H1 (cell line): Measurements from ENCODE around the gene PRR22. TPM values are rescaled to one million over a fixed set of nuclear protein-coding genes. Genes with fewer than 3 reads are reported as not detected.
"Not testable (repeated sequence)": the region's sequence is repeated elsewhere in the genome, so short reads cannot be mapped to it uniquely, and the experiment has no call there.

ENCODE experiments used
- CTCF ChIA-PET: fragments of 300-600 bp; sonication (Branson Sonifier 250); formaldehyde crosslinking; loops from one replicate; lab custom pipeline; 2021; ENCODE audit not compliant: partially characterized antibody; lab: Charles Lee
- POLR2A ChIA-PET: fragments of 300-600 bp; sonication (Branson Sonifier 250); formaldehyde crosslinking; loops from one replicate; lab custom pipeline; 2021; ENCODE audit warnings: inconsistent platforms; ENCODE audit not compliant: partially characterized antibody; lab: Charles Lee
- DNase-seq, 2 experiments: peaks; one replicate each; pipeline versions ENCODE4 v3.0.0 to v3.0.0-alpha.2; 2010 to 2022; ENCODE audit warnings: low spot score in 2 of 2, low read depth in 1 of 2, mixed read lengths in 1 of 2
- FAIRE-seq: peaks from 2 replicates; lab custom pipeline; 2011; peaks lifted over from hg19 to GRCh38; lab: Jason Lieb, UNC
- H2AFZ ChIP-seq: 2 replicates; pipeline ENCODE4 v1.8.1; 2012; ENCODE audit warnings: low read length, inconsistent platforms
- H2AK5ac ChIP-seq: 2 replicates; pipeline ENCODE4 v1.6.1; 2013; ENCODE audit warnings: low read depth, low read length
- H2BK120ac ChIP-seq: replicated peaks from 2 replicates; pipeline ENCODE3; 2013; ENCODE audit warnings: low read depth, low read length, inconsistent platforms
- H2BK12ac ChIP-seq: 2 replicates; pipeline ENCODE4 v1.6.1; 2013; ENCODE audit warnings: low read depth, low read length
- H2BK15ac ChIP-seq: 2 replicates; pipeline ENCODE4 v1.6.1; 2013; ENCODE audit warnings: low read length
- H2BK20ac ChIP-seq: 2 replicates; pipeline ENCODE4 v1.6.1; 2013; ENCODE audit warnings: low read length
- H2BK5ac ChIP-seq: 2 replicates; pipeline ENCODE4 v1.6.1; 2013; ENCODE audit warnings: low read depth, low read length
- H3K14ac ChIP-seq: 2 replicates; pipeline ENCODE4 v1.6.1; 2013; ENCODE audit warnings: inconsistent platforms; ENCODE audit not compliant: insufficient read length
- H3K18ac ChIP-seq: 2 replicates; pipeline ENCODE4 v1.6.1; 2013; ENCODE audit warnings: low read length; ENCODE audit errors: extremely low read depth
- H3K23ac ChIP-seq: 2 replicates; pipeline ENCODE4 v1.6.1; 2013; ENCODE audit warnings: inconsistent platforms; ENCODE audit not compliant: insufficient read length
- H3K23me2 ChIP-seq: 2 replicates; pipeline ENCODE4 v1.6.1; 2013; ENCODE audit warnings: low read depth, low read length
- H3K27ac ChIP-seq: 2 replicates; pipeline ENCODE4 v1.6.1; 2011; ENCODE audit warnings: low read depth, low read length, inconsistent platforms
- H3K27me3 ChIP-seq, 4 experiments: replicated peaks in 1 of 4; 1 replicate in 1 of 4; 2 replicates in 3 of 4; pipeline versions ENCODE4 v1.6.1 to v1.8.1; 2011 to 2013; ENCODE audit warnings: low read length in 3 of 4, mild to moderate bottlenecking in 3 of 4, inconsistent platforms in 2 of 4, mixed read lengths in 2 of 4, moderate library complexity in 1 of 4; ENCODE audit not compliant: control insufficient read depth in 3 of 4, insufficient read depth in 3 of 4; ENCODE audit errors: extremely low read depth in 1 of 4
- H3K36me3 ChIP-seq, 4 experiments: 2 replicates each; pipeline versions ENCODE4 v1.6.1 to v1.8.1; 2011 to 2013; ENCODE audit warnings: mild to moderate bottlenecking in 4 of 4, low read length in 3 of 4, moderate library complexity in 2 of 4, control low read depth in 1 of 4, inconsistent platforms in 1 of 4; ENCODE audit not compliant: insufficient read depth in 4 of 4, control insufficient read depth in 2 of 4
- H3K4ac ChIP-seq: replicated peaks from 2 replicates; pipeline ENCODE3; 2013; ENCODE audit warnings: low read length, low read depth, mixed read lengths, inconsistent platforms; ENCODE audit not compliant: insufficient read length
- H3K4me1 ChIP-seq, 4 experiments: replicated peaks in 1 of 4; 1 replicate in 1 of 4; 2 replicates in 3 of 4; pipeline versions ENCODE4 v1.6.1 to v1.8.1; 2011 to 2013; ENCODE audit warnings: low read length in 3 of 4, inconsistent platforms in 2 of 4, mixed read lengths in 1 of 4; ENCODE audit not compliant: insufficient read depth in 4 of 4, control insufficient read depth in 3 of 4
- H3K4me2 ChIP-seq, 2 experiments: 2 replicates each; pipeline versions ENCODE4 v1.6.1 to v1.8.1; 2011 to 2013; ENCODE audit warnings: low read depth in 2 of 2, low read length in 2 of 2, control low read depth in 1 of 2, inconsistent platforms in 1 of 2, mild to moderate bottlenecking in 1 of 2; ENCODE audit not compliant: insufficient read depth in 1 of 2
- H3K4me3 ChIP-seq, 4 experiments: fragments of 200-600, 300-600 bp in 1 of 4; sonication (generic), shearing (Covaris generic), sonication (Bioruptor Twin) in 1 of 4; 2 replicates each; pipeline versions ENCODE4 v1.5.1 to v1.8.1; 2011 to 2016; ENCODE audit warnings: low read length in 4 of 4, low read depth in 3 of 4, control low read depth in 2 of 4, inconsistent platforms in 2 of 4, mild to moderate bottlenecking in 2 of 4, mixed read lengths in 1 of 4, moderate library complexity in 1 of 4; ENCODE audit not compliant: insufficient read depth in 2 of 4; ENCODE audit errors: extremely low read depth in 1 of 4
- H3K56ac ChIP-seq: replicated peaks from 2 replicates; pipeline ENCODE3; 2013; ENCODE audit warnings: low read depth, mild to moderate bottlenecking, mixed read lengths, low read length, inconsistent platforms; ENCODE audit not compliant: insufficient read length
- H3K79me1 ChIP-seq: 2 replicates; pipeline ENCODE4 v1.6.1; 2013; ENCODE audit warnings: low read depth, low read length, control low read depth
- H3K79me2 ChIP-seq, 2 experiments: 2 replicates each; pipeline versions ENCODE4 v1.6.1 to v1.8.1; 2012 to 2013; ENCODE audit warnings: low read length in 2 of 2, mild to moderate bottlenecking in 2 of 2, inconsistent platforms in 1 of 2; ENCODE audit not compliant: insufficient read depth in 2 of 2, control insufficient read depth in 1 of 2
- H3K9ac ChIP-seq, 4 experiments: replicated peaks in 1 of 4; 1 replicate in 1 of 4; 2 replicates in 3 of 4; pipeline versions ENCODE4 v1.6.1 to v1.8.1; 2011 to 2013; ENCODE audit warnings: low read depth in 3 of 4, low read length in 3 of 4, control low read depth in 2 of 4, mild to moderate bottlenecking in 2 of 4, moderate library complexity in 2 of 4, inconsistent platforms in 1 of 4; ENCODE audit errors: extremely low read depth in 1 of 4
- H3K9me3 ChIP-seq, 2 experiments: 2 replicates each; pipeline versions ENCODE4 v1.6.1 to v1.8.1; 2012 to 2013; ENCODE audit warnings: mild to moderate bottlenecking in 2 of 2, moderate library complexity in 2 of 2, control low read depth in 1 of 2, inconsistent platforms in 1 of 2, low read depth in 1 of 2, low read length in 1 of 2, mixed read lengths in 1 of 2; ENCODE audit not compliant: insufficient read depth in 2 of 2
- H4K20me1 ChIP-seq, 2 experiments: replicated peaks in 1 of 2; 2 replicates each; pipeline versions ENCODE3 to v1.8.1; 2011 to 2013; ENCODE audit warnings: inconsistent platforms in 2 of 2, low read length in 2 of 2, mild to moderate bottlenecking in 1 of 2; ENCODE audit not compliant: insufficient read depth in 2 of 2, control insufficient read depth in 1 of 2
- H4K5ac ChIP-seq: 2 replicates; pipeline ENCODE4 v1.6.1; 2013; ENCODE audit warnings: low read length, low read depth, mixed read lengths, inconsistent platforms; ENCODE audit not compliant: insufficient read length
- H4K8ac ChIP-seq: 2 replicates; pipeline ENCODE4 v1.8.0; 2013; ENCODE audit warnings: mild to moderate bottlenecking, moderate library complexity, low read length, inconsistent platforms; ENCODE audit not compliant: insufficient read depth; ENCODE audit errors: extremely low read depth
- H4K91ac ChIP-seq: replicated peaks from 2 replicates; pipeline ENCODE3; 2013; ENCODE audit warnings: low read length, mixed read lengths, inconsistent platforms; ENCODE audit not compliant: insufficient read length
- WGBS, 2 experiments: shearing (Covaris generic) in 1 of 2; methylation state at CpG; one replicate each; pipeline versions ENCODE4 v1.1.6 to v1.1.7; 2013 to 2015; ENCODE audit warnings: low lambda C conversion rate in 2 of 2, mixed read lengths in 2 of 2, inconsistent platforms in 1 of 2, low coverage in 1 of 2, missing lambda C conversion rate in 1 of 2; ENCODE audit not compliant: insufficient replicate concordance in 2 of 2, insufficient coverage in 1 of 2, insufficient read length in 1 of 2; ENCODE audit errors: extremely low coverage in 1 of 2, missing lambda C conversion rate in 1 of 2; 5-methylcytosine and 5-hydroxymethylcytosine counted together
- polyA plus RNA-seq, 7 experiments: library from polyadenylated mRNA; depleted of rRNA in 3 of 7; stranded (reverse) in 5 of 7; unstranded in 2 of 7; fragments of >200 nt in 5 of 7; fragments of 200-250 nt in 2 of 7; gene quantifications; 1 replicate in 5 of 7; 2 replicates in 1 of 7; 4 replicates in 1 of 7; pipeline versions ENCODE4 v1.2.1 to v1.2.3, GENCODE V29; 2011 to 2013; ENCODE audit warnings: missing spikeins in 2 of 7, mixed read lengths in 2 of 7
- total RNA-seq: library from RNA; stranded (reverse); fragmentation: NEBNext Ultra II Directional; extraction: Animal tissue kit (Norgen Biotek cat#: 25700); gene quantifications from 2 replicates; pipeline ENCODE4 v1.2.1, GENCODE V29; 2021

PRR22 gene
- total and polyA plus RNA-seq, 2 of the 8 experiments (the other 6 are each of a cell fraction or from before 2014, with no cell fraction given): 1.9 to 2.1 TPM

GRCh38 chr19:5733172-5733571 is 51.4 kb downstream of the PRR22 start:
- not testable (repeated sequence) for FAIRE-seq, H3K56ac ChIP-seq, H2AK5ac ChIP-seq, H3K23me2 ChIP-seq, H3K27me3 ChIP-seq, H2BK5ac ChIP-seq, H3K79me1 ChIP-seq, DNase-seq, H4K20me1 ChIP-seq, H3K4me1 ChIP-seq, H2BK15ac ChIP-seq, H4K91ac ChIP-seq, H3K23ac ChIP-seq, H2BK120ac ChIP-seq, H3K14ac ChIP-seq, H3K9ac ChIP-seq, H3K79me2 ChIP-seq, H3K4me3 ChIP-seq, H4K8ac ChIP-seq, H2BK12ac ChIP-seq, H3K4ac ChIP-seq, H2BK20ac ChIP-seq, H3K36me3 ChIP-seq, H4K5ac ChIP-seq, H3K9me3 ChIP-seq, H3K18ac ChIP-seq, H3K4me2 ChIP-seq, H2AFZ ChIP-seq, H3K27ac ChIP-seq
- POLR2A ChIA-PET: interaction anchor here (0.8 to 2.1 kb wide), 4 partner anchors 13 to 42 kb away, joined by 3 to 12 read pairs (median 4); partner anchors contain the start of genes CATSPERD and LONP1
- CTCF ChIA-PET: interaction anchor here (0.7 kb wide), 1 partner anchor 427 kb away, joined by 4 read pairs; no protein-coding TSS in a partner anchor
- WGBS, 2 experiments: 100% methylated on average over 2 of the region's 2 CpGs; no CpG with 5 or more reads in 1 of the 2 experiments

Other genes starting within 250 kb of the PRR22 start
- 0.48 and 0.52 TPM in 2 replicates for gene TINCR, start 216.8 kb downstream of the PRR22 start, total RNA-seq
- 1.2 and 1.4 TPM in 2 replicates for gene TINCR, start 216.8 kb downstream of the PRR22 start, polyA plus RNA-seq (2011; rRNA removed)
- 63.8 and 74.4 TPM in 2 replicates for gene SAFB2, start 162.0 kb downstream of the PRR22 start, total RNA-seq
- gene SAFB2, start 162.0 kb downstream of the PRR22 start, polyA plus RNA-seq (2011; rRNA removed): 14.8 and 31.1 TPM in 2 replicates
- gene SAFB, start 161.7 kb downstream of the PRR22 start, total RNA-seq: 109 and 110 TPM in 2 replicates
- gene SAFB, start 161.7 kb downstream of the PRR22 start, polyA plus RNA-seq (2011; rRNA removed): 27.0 and 69.5 TPM in 2 replicates
- 17.3 and 20.4 TPM in 2 replicates for gene MICOS13, start 104.2 kb downstream of the PRR22 start, total RNA-seq
- 36.1 and 36.9 TPM in 2 replicates for gene MICOS13, start 104.2 kb downstream of the PRR22 start, polyA plus RNA-seq (2011; rRNA removed)
- 8.2 and 9.5 TPM in 2 replicates for gene HSD11B1L, start 103.7 kb downstream of the PRR22 start, total RNA-seq
- gene HSD11B1L, start 103.7 kb downstream of the PRR22 start, polyA plus RNA-seq (2011; rRNA removed): 20.6 and 29.4 TPM in 2 replicates
- 1,075 and 1,137 TPM in 2 replicates for gene RPL36, start 94.5 kb downstream of the PRR22 start, total RNA-seq
- 730 and 951 TPM in 2 replicates for gene RPL36, start 94.5 kb downstream of the PRR22 start, polyA plus RNA-seq (2011; rRNA removed)
- 117 and 124 TPM in 2 replicates for gene LONP1, start 64.6 kb downstream of the PRR22 start, total RNA-seq
- 98.1 and 157 TPM in 2 replicates for gene LONP1, start 64.6 kb downstream of the PRR22 start, polyA plus RNA-seq (2011; rRNA removed)
- gene CATSPERD, start 64.1 kb downstream of the PRR22 start, total RNA-seq: not detected in 2 replicates
- gene CATSPERD, start 64.1 kb downstream of the PRR22 start, polyA plus RNA-seq (2011; rRNA removed): 0.12 TPM in 1 of 2 replicates, not detected in the other
- gene DUS3L, start 6.4 kb upstream of the PRR22 start, total RNA-seq: 39.1 and 39.4 TPM in 2 replicates
- gene DUS3L, start 6.4 kb upstream of the PRR22 start, polyA plus RNA-seq (2011; rRNA removed): 37.6 and 45.8 TPM in 2 replicates
- 4.6 and 5.3 TPM in 2 replicates for gene NRTN, start 20.3 kb upstream of the PRR22 start, total RNA-seq
- gene NRTN, start 20.3 kb upstream of the PRR22 start, polyA plus RNA-seq (2011; rRNA removed): 3.9 and 5.9 TPM in 2 replicates
- gene FUT6, start 55.0 kb upstream of the PRR22 start, total RNA-seq: not detected in 2 replicates
- not detected in 2 replicates for gene FUT6, start 55.0 kb upstream of the PRR22 start, polyA plus RNA-seq (2011; rRNA removed)
- gene FUT3, start 66.7 kb upstream of the PRR22 start, total RNA-seq: 0.40 and 0.63 TPM in 2 replicates
- gene FUT3, start 66.7 kb upstream of the PRR22 start, polyA plus RNA-seq (2011; rRNA removed): 0.15 and 0.41 TPM in 2 replicates
- gene FUT5, start 85.8 kb upstream of the PRR22 start, total RNA-seq: not detected in 2 replicates
- not detected in 2 replicates for gene FUT5, start 85.8 kb upstream of the PRR22 start, polyA plus RNA-seq (2011; rRNA removed)
- gene NDUFA11, start 119.0 kb upstream of the PRR22 start, total RNA-seq: 205 and 206 TPM in 2 replicates
- 1,037 and 1,353 TPM in 2 replicates for gene NDUFA11, start 119.0 kb upstream of the PRR22 start, polyA plus RNA-seq (2011; rRNA removed)
- 1.2 and 1.3 TPM in 2 replicates for gene VMAC, start 120.1 kb upstream of the PRR22 start, total RNA-seq
- 2.2 and 3.9 TPM in 2 replicates for gene VMAC, start 120.1 kb upstream of the PRR22 start, polyA plus RNA-seq (2011; rRNA removed)
- gene CAPS, start 129.5 kb upstream of the PRR22 start, total RNA-seq: 1.8 and 2.1 TPM in 2 replicates
- 2.4 and 4.2 TPM in 2 replicates for gene CAPS, start 129.5 kb upstream of the PRR22 start, polyA plus RNA-seq (2011; rRNA removed)
- 87.0 and 95.4 TPM in 2 replicates for gene RANBP3, start 193.4 kb upstream of the PRR22 start, total RNA-seq
- gene RANBP3, start 193.4 kb upstream of the PRR22 start, polyA plus RNA-seq (2011; rRNA removed): 122 and 159 TPM in 2 replicates